HG02642 (cell line): ENCODE data around the gene LGALS7.

Experiments
- ATAC-seq: cut with Tn5 transposase; IDR thresholded peaks from one replicate; pipeline ENCODE4 v1.9.1; 2021; ENCODE audit warnings: mild to moderate bottlenecking; ENCODE audit not compliant: unreplicated experiment, poor library complexity

LGALS7 gene

GRCh38 chr19:38728752-38729541 lies 44.4 kb downstream of the LGALS7 start:
- no peak for ATAC-seq

- no peak for ATAC-seq
These were observed 45.3 kb downstream of the LGALS7 start for GRCh38 chr19:38727868-38728660.

- ATAC-seq, result no peak
These were observed 45.9 kb downstream of the LGALS7 start for GRCh38 chr19:38727306-38727867.

GRCh38 chr19:38726761-38727301 lies 46.5 kb downstream of the LGALS7 start:
- no peak for ATAC-seq

GRCh38 chr19:38726284-38726673 lies 47.0 kb downstream of the LGALS7 start:
- no peak for ATAC-seq

- no peak for ATAC-seq
These were observed 47.6 kb downstream of the LGALS7 start for GRCh38 chr19:38725469-38726283.

GRCh38 chr19:38723990-38724854 lies 49.1 kb downstream of the LGALS7 start:
- ATAC-seq, result no peak

GRCh38 chr19:38723606-38723965 lies 49.7 kb downstream of the LGALS7 start:
- no peak for ATAC-seq

GRCh38 chr19:38722947-38723605 lies 50.2 kb downstream of the LGALS7 start:
- no peak for ATAC-seq

- ATAC-seq, result no peak
These were observed 51.1 kb downstream of the LGALS7 start for GRCh38 chr19:38721979-38722773.

GRCh38 chr19:38721496-38721895 lies 51.8 kb downstream of the LGALS7 start:
- ATAC-seq, result no peak
